ENCODE measurements around the gene MX1. TPM values are rescaled to one million over a fixed set of nuclear protein-coding genes. Genes with fewer than 3 reads are reported as not detected.

The MX1 gene
- total and polyA plus RNA-seq, 2 donors (not counting 3 experiments of a cell fraction or from before 2014, with no cell fraction given) = 5.9 to 25.1 TPM

DNA sequence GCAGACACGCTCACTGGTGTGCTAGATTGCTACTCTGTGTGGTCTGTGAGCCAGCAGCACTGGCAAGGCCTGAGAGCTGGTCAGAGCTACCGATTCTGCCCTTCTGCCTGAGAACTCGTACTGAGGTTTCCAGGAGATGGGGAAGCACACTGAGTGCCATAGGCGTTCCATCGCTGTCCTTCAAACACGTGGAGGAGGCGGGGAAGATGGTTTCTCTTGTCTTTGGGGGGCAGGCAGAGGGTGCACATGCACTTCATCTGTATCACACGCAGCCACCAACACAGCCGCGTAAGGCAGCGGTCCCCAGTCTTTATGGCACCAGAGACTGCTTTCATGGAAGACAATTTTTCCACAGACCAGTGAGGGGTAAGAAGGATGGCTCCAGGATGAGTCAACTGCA is 23.8 kb upstream of the MX1 start:
- Histone ChIP-seq H3K79me2 (ENCODE audit: control insufficient read depth, insufficient read depth, low read length) (no peaks in the 10 kb centered on the region), H3K36me3 (ENCODE audit: control insufficient read depth in 2 of 2, extremely low read depth in 1 of 2, insufficient read depth in 2 of 2, low read length in 2 of 2) (no peaks in the 10 kb centered on the region), H2AFZ (ENCODE audit: low read depth, low read length) (no peak overlapping the region), H3K27me3 (ENCODE audit: control insufficient read depth in 2 of 2, insufficient read depth in 2 of 2, low read length in 2 of 2) (no peaks in the 10 kb centered on the region), H3K4me1 (ENCODE audit: control insufficient read depth, extremely low read depth, insufficient read depth, low read length) (no peaks in the 10 kb centered on the region), H3K9me1 (replicated peaks; ENCODE audit: control insufficient read depth, extremely low read depth, insufficient read depth, low read length) (no peaks in the 10 kb centered on the region), H3K4me2 (ENCODE audit: insufficient read depth, low read length) (no peak overlapping the region), H3K9ac (replicated peaks; ENCODE audit: extremely low read depth, insufficient read depth, low read length) (no peak overlapping the region), H3K27ac (ENCODE audit: insufficient read depth, low read depth, low read length) (no peak overlapping the region), H4K20me1 (replicated peaks; ENCODE audit: control insufficient read depth, extremely low read depth, insufficient read depth, low read length) (no peaks in the 10 kb centered on the region), H3K4me3 (replicated peaks in 1 of 3; ENCODE audit: insufficient read depth in 1 of 3, low read depth in 1 of 3, low read length in 3 of 3) (no peak overlapping the region), H3K9me3 (replicated peaks; ENCODE audit: control insufficient read depth, insufficient read depth, low read length) (no peaks in the 10 kb centered on the region)
- dilution Hi-C loops (cut with MboI; ENCODE audit: extremely low pct_ligation_motif_present, low sequenced_read_pairs) = no loop called here
- DNase-seq (ENCODE audit: low read depth, low spot score) (no peak), FAIRE-seq (no peak)
- ChIA-PET CTCF (no interaction called here), POLR2A (no interaction called here)
- no TSS peak for BruUV-seq (replicated peaks)
- TF ChIP-seq JUN (IDR thresholded peaks at IDR 0.05; ENCODE audit: borderline replicate concordance, insufficient read depth, insufficient read length, low read depth) (no peak), FOS (IDR thresholded peaks at IDR 0.05; ENCODE audit: borderline replicate concordance, insufficient read depth, low read length) (no peak), GATA2 (IDR thresholded peaks at IDR 0.05; ENCODE audit: insufficient read depth, insufficient read length, low read depth, low read length) (no peak), MYC (IDR thresholded peaks at IDR 0.05; ENCODE audit: low read depth, low read length) (no peak)
- TF ChIP-seq, protein P1, sequence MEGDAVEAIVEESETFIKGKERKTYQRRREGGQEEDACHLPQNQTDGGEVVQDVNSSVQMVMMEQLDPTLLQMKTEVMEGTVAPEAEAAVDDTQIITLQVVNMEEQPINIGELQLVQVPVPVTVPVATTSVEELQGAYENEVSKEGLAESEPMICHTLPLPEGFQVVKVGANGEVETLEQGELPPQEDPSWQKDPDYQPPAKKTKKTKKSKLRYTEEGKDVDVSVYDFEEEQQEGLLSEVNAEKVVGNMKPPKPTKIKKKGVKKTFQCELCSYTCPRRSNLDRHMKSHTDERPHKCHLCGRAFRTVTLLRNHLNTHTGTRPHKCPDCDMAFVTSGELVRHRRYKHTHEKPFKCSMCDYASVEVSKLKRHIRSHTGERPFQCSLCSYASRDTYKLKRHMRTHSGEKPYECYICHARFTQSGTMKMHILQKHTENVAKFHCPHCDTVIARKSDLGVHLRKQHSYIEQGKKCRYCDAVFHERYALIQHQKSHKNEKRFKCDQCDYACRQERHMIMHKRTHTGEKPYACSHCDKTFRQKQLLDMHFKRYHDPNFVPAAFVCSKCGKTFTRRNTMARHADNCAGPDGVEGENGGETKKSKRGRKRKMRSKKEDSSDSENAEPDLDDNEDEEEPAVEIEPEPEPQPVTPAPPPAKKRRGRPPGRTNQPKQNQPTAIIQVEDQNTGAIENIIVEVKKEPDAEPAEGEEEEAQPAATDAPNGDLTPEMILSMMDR (IDR thresholded peaks at IDR 0.05; ENCODE audit: extremely low read depth in 1 of 2, insufficient read depth in 1 of 2, low read depth in 1 of 2, low read length in 2 of 2) = no peak
- intact Hi-C loops (cut with micrococcal nuclease) = no loop called here

DNA sequence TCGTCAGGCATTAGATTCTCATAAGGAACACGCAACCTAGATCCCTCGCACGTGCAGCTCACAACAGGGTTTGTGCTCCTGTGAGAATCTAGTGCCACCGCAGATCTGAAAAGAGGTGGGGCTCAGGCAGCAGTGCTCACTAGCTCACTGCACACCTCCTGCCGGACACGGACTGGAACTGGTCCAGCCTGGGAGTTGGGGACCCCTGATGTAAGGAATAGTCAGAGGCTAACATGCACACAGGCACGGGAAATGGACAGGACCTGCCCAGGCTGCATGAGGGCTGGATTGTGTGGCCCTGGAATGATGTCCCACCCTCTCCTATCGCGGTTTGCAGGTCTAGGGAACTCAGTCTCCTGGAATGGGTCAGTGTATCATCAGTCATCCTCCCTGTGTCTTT is 23.2 kb upstream of the MX1 start:
- Histone ChIP-seq H3K9me3 (replicated peaks; ENCODE audit: control insufficient read depth, insufficient read depth, low read length) (no peaks in the 10 kb centered on the region), H3K27me3 (ENCODE audit: control insufficient read depth in 2 of 2, insufficient read depth in 2 of 2, low read length in 2 of 2) (no peaks in the 10 kb centered on the region), H3K4me2 (ENCODE audit: insufficient read depth, low read length) (no peak overlapping the region), H3K9ac (replicated peaks; ENCODE audit: extremely low read depth, insufficient read depth, low read length) (no peak overlapping the region), H3K36me3 (ENCODE audit: control insufficient read depth in 2 of 2, extremely low read depth in 1 of 2, insufficient read depth in 2 of 2, low read length in 2 of 2) (no peaks in the 10 kb centered on the region), H3K27ac (ENCODE audit: insufficient read depth, low read depth, low read length) (no peak overlapping the region), H3K79me2 (ENCODE audit: control insufficient read depth, insufficient read depth, low read length) (no peaks in the 10 kb centered on the region), H2AFZ (ENCODE audit: low read depth, low read length) (no peak overlapping the region), H3K4me1 (ENCODE audit: control insufficient read depth, extremely low read depth, insufficient read depth, low read length) (no peaks in the 10 kb centered on the region), H4K20me1 (replicated peaks; ENCODE audit: control insufficient read depth, extremely low read depth, insufficient read depth, low read length) (no peaks in the 10 kb centered on the region), H3K9me1 (replicated peaks; ENCODE audit: control insufficient read depth, extremely low read depth, insufficient read depth, low read length) (no peaks in the 10 kb centered on the region), H3K4me3 (replicated peaks in 1 of 3; ENCODE audit: insufficient read depth in 1 of 3, low read depth in 1 of 3, low read length in 3 of 3) (no peak overlapping the region)
- DNase-seq (ENCODE audit: low read depth, low spot score) (no peak), FAIRE-seq (no peak)
- no peak for TF ChIP-seq FOS (IDR thresholded peaks at IDR 0.05; ENCODE audit: borderline replicate concordance, insufficient read depth, low read length)
- CTCF ChIA-PET = no interaction called here
- intact Hi-C loops (cut with micrococcal nuclease) (no loop called here), dilution Hi-C loops (cut with MboI; ENCODE audit: extremely low pct_ligation_motif_present, low sequenced_read_pairs) (no loop called here)
- no TSS peak for BruUV-seq (replicated peaks)
- POLR2A ChIA-PET = no interaction called here

All from endothelial cell of umbilical vein (primary cell).